Loucy (cell line): ENCODE results near the gene IFT52.

ENCODE experiments used
- H2AFZ ChIP-seq: fragments of 200-600 bp; sonication (generic); 2 replicates; pipeline ENCODE4 v1.6.0; 2016; ENCODE audit warnings: antibody characterized with exemption, mild to moderate bottlenecking, low read length, moderate library complexity
- H3F3A ChIP-seq: fragments of 200-600 bp; 2 replicates; pipeline ENCODE4 v1.6.0; 2016; ENCODE audit warnings: antibody characterized with exemption, low read depth, mild to moderate bottlenecking
- H3K27me3 ChIP-seq: fragments of 200-600 bp; sonication (generic); 2 replicates; pipeline ENCODE4 v1.6.1; 2014; ENCODE audit warnings: low read length, mild to moderate bottlenecking; ENCODE audit not compliant: insufficient read depth, poor library complexity, severe bottlenecking
- H3K36me3 ChIP-seq: fragments of 200-600 bp; sonication (generic); 2 replicates; pipeline ENCODE4 v1.6.1; 2016; ENCODE audit warnings: low read length; ENCODE audit not compliant: insufficient read depth
- H3K4me1 ChIP-seq: fragments of 200-600 bp; sonication (generic); 2 replicates; pipeline ENCODE4 v1.5.1; 2014; ENCODE audit warnings: low read length, mild to moderate bottlenecking; ENCODE audit not compliant: insufficient read depth, poor library complexity, severe bottlenecking
- H3K4me2 ChIP-seq: fragments of 200-600 bp; sonication (generic); 2 replicates; pipeline ENCODE4 v1.6.0; 2014; ENCODE audit warnings: antibody characterized with exemption, low read length, low read depth, mild to moderate bottlenecking; ENCODE audit not compliant: poor library complexity, severe bottlenecking
- H3K4me3 ChIP-seq: fragments of 200-600 bp; sonication (generic); 2 replicates; pipeline ENCODE4 v1.5.1; 2014; ENCODE audit warnings: low read length, mild to moderate bottlenecking, mixed read lengths; ENCODE audit not compliant: poor library complexity, severe bottlenecking
- H3K79me2 ChIP-seq: fragments of 200-600 bp; sonication (generic); 2 replicates; pipeline ENCODE4 v1.6.1; 2014; ENCODE audit warnings: low read length; ENCODE audit not compliant: insufficient read depth
- H3K9ac ChIP-seq: fragments of 200-600 bp; sonication (generic); 2 replicates; pipeline ENCODE4 v1.6.0; 2014; ENCODE audit warnings: mild to moderate bottlenecking, low read depth, low read length, moderate library complexity; ENCODE audit not compliant: poor library complexity, severe bottlenecking
- H3K9me2 ChIP-seq: fragments of 200-600 bp; sonication (generic); replicated peaks from 2 replicates; pipeline ENCODE4 v1.6.1; 2016; ENCODE audit warnings: low read depth, low read length, mixed read lengths
- H3K9me3 ChIP-seq: fragments of 200-600 bp; sonication (generic); 2 replicates; pipeline ENCODE4 v1.6.1; 2014; ENCODE audit warnings: mild to moderate bottlenecking, antibody characterized with exemption, low read length, low read depth; ENCODE audit not compliant: insufficient read depth
- H4K20me1 ChIP-seq: fragments of 200-600 bp; sonication (generic); 2 replicates; pipeline ENCODE4 v1.6.0; 2014; ENCODE audit warnings: antibody characterized with exemption, low read length, mild to moderate bottlenecking; ENCODE audit not compliant: insufficient read depth, poor library complexity, severe bottlenecking
- CTCF ChIP-seq: fragments of 200-600 bp; sonication (generic); conservative IDR thresholded peaks from 2 replicates; pipeline ENCODE4 v1.5.1; 2014; ENCODE audit warnings: mild to moderate bottlenecking, antibody characterized with exemption, low read length
- EZH2phosphoT487 ChIP-seq: fragments of 200-600 bp; IDR thresholded peaks from 2 replicates; pipeline ENCODE4 v1.6.1; 2018; ENCODE audit warnings: antibody characterized with exemption, mild to moderate bottlenecking, moderate library complexity, borderline replicate concordance

The IFT52 gene

GRCh38 chr20:43559147-43559987 lies 31.4 kb upstream of the IFT52 start:
- H3K9me3 ChIP-seq, result no peaks in the 10 kb centered on the region
- no peaks in the 10 kb centered on the region for H3F3A ChIP-seq
- no peaks in the 10 kb centered on the region for H3K9me2 ChIP-seq
- H3K79me2 ChIP-seq, result no peaks in the 10 kb centered on the region
- no peak overlapping the region for H3K4me3 ChIP-seq
- H2AFZ ChIP-seq, result no peak overlapping the region
- peaks cover 4% of the 10 kb centered on the region for H3K4me1 ChIP-seq
- no peak for TF ChIP-seq CTCF
- no peak for TF ChIP-seq EZH2phosphoT487
- no peak overlapping the region for H3K4me2 ChIP-seq
- H3K27me3 ChIP-seq, result no peaks in the 10 kb centered on the region
- H4K20me1 ChIP-seq, result no peaks in the 10 kb centered on the region
- H3K9ac ChIP-seq, result no peak overlapping the region
- no peaks in the 10 kb centered on the region for H3K36me3 ChIP-seq

- no peak for TF ChIP-seq CTCF
- TF ChIP-seq EZH2phosphoT487, result no peak
- no peaks in the 10 kb centered on the region for H4K20me1 ChIP-seq
- no peaks in the 10 kb centered on the region for H3K9me3 ChIP-seq
- H3K27me3 ChIP-seq, result no peaks in the 10 kb centered on the region
- H3K4me3 ChIP-seq, result no peak overlapping the region
- H3K4me1 ChIP-seq, result peaks cover 4% of the 10 kb centered on the region
- H2AFZ ChIP-seq, result no peak overlapping the region
- no peaks in the 10 kb centered on the region for H3F3A ChIP-seq
- no peaks in the 10 kb centered on the region for H3K36me3 ChIP-seq
- H3K9ac ChIP-seq, result no peak overlapping the region
- no peaks in the 10 kb centered on the region for H3K9me2 ChIP-seq
- H3K79me2 ChIP-seq, result no peaks in the 10 kb centered on the region
- H3K4me2 ChIP-seq, result no peak overlapping the region
Observed at GRCh38 chr20:43560974-43561373, 29.8 kb upstream of the IFT52 start.

GRCh38 chr20:43563429-43563828 lies 27.3 kb upstream of the IFT52 start:
- Histone ChIP-seq H3K9me2 (no peaks in the 10 kb centered on the region), H2AFZ (0 out of 2 replicates have a peak overlapping the region, but pooled peaks have one; percentile 7), H3K79me2 (no peaks in the 10 kb centered on the region), H3K27me3 (no peaks in the 10 kb centered on the region), H3K9me3 (no peaks in the 10 kb centered on the region), H3F3A (no peaks in the 10 kb centered on the region), H3K4me3 (no peak overlapping the region), H3K36me3 (no peaks in the 10 kb centered on the region), H3K9ac (no peak overlapping the region), H3K4me2 (no peak overlapping the region), H3K4me1 (no peaks in the 10 kb centered on the region), H4K20me1 (no peaks in the 10 kb centered on the region)
- TF ChIP-seq EZH2phosphoT487 (no peak), CTCF (peak; percentile 65)
